M059J (cell line): ENCODE results near the gene CRLF1. TPM values are rescaled to one million over a fixed set of nuclear protein-coding genes. Genes with fewer than 3 reads are reported as not detected.

Experiments
- DNase-seq: peaks from one replicate; pipeline ENCODE4 v3.0.0-alpha.2; 2012; ENCODE audit warnings: low read depth
- total RNA-seq: library from RNA; depleted of rRNA; stranded (reverse); fragments of >200 nt; shearing (Covaris generic); gene quantifications from 2 replicates; pipeline ENCODE4 v1.2.3, GENCODE V29; 2014

Gene CRLF1
- total RNA-seq, 1 experiment from 2014 or later = 0.49 TPM

- DNase-seq = peak; percentile 93
Observed at GRCh38 chr19:18636183-18636968, 29.8 kb upstream of the CRLF1 start.

GRCh38 chr19:18635831-18636182, 29.2 kb upstream of the CRLF1 start:
- DNase-seq = no peak

GRCh38 chr19:18634612-18635297, 28.2 kb upstream of the CRLF1 start:
- DNase-seq = no peak

- DNase-seq = no peak
Observed at GRCh38 chr19:18633321-18633720, 26.7 kb upstream of the CRLF1 start.

- DNase-seq = no peak
Observed at GRCh38 chr19:18629166-18630088, 22.8 kb upstream of the CRLF1 start.

- DNase-seq = no peak
Observed at GRCh38 chr19:18626906-18627305, 20.3 kb upstream of the CRLF1 start.

GRCh38 chr19:18620902-18621301, 14.3 kb upstream of the CRLF1 start:
- no peak for DNase-seq

GRCh38 chr19:18620311-18620710, 13.7 kb upstream of the CRLF1 start:
- DNase-seq = no peak

- no peak for DNase-seq
Observed at GRCh38 chr19:18618236-18618635, 11.6 kb upstream of the CRLF1 start.

- no peak for DNase-seq
Observed at GRCh38 chr19:18617562-18617961, 11.0 kb upstream of the CRLF1 start.

- DNase-seq = no peak
Observed at GRCh38 chr19:18616023-18616422, 9.4 kb upstream of the CRLF1 start.

GRCh38 chr19:18613589-18614234, 7.1 kb upstream of the CRLF1 start:
- DNase-seq = no peak

- no peak for DNase-seq
Observed at GRCh38 chr19:18612772-18613588, 6.4 kb upstream of the CRLF1 start, which contains the start of gene TMEM59L. TSS of gene TMEM59L (plus strand) at chr19:18612870. CDS start at chr19:18612959, 89 bp downstream.

- DNase-seq = no peak
Observed at GRCh38 chr19:18612051-18612771, 5.6 kb upstream of the CRLF1 start.

- no peak for DNase-seq
Observed at GRCh38 chr19:18611327-18612050, 4.9 kb upstream of the CRLF1 start.

- DNase-seq = no peak
Observed at GRCh38 chr19:18610556-18611326, 4.1 kb upstream of the CRLF1 start.

GRCh38 chr19:18610245-18610555, 3.6 kb upstream of the CRLF1 start:
- DNase-seq = no peak

GRCh38 chr19:18609717-18610051, 3.1 kb upstream of the CRLF1 start:
- DNase-seq = no peak
